ENCODE data around the gene BTG1.

DNA sequence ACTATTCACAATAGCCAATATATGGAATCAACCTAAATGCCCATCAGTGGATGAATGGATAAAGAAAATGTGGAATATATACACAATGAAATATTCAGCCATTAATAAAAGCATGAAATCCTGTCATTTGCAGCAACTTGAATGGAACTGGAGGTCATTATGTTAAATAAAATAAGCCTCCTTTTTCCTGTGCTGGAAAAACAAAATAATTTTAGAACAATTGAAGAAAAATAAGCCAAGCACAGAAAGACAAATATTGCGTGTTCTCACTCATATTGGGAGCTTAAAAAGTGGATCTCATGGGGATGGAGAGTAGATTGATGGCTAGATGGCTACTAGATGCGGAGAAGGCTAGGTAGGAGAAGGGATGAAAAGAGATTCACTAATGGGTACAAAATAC lies 6.3 kb upstream of the BTG1 start:
- TF ChIP-seq, protein P1, sequence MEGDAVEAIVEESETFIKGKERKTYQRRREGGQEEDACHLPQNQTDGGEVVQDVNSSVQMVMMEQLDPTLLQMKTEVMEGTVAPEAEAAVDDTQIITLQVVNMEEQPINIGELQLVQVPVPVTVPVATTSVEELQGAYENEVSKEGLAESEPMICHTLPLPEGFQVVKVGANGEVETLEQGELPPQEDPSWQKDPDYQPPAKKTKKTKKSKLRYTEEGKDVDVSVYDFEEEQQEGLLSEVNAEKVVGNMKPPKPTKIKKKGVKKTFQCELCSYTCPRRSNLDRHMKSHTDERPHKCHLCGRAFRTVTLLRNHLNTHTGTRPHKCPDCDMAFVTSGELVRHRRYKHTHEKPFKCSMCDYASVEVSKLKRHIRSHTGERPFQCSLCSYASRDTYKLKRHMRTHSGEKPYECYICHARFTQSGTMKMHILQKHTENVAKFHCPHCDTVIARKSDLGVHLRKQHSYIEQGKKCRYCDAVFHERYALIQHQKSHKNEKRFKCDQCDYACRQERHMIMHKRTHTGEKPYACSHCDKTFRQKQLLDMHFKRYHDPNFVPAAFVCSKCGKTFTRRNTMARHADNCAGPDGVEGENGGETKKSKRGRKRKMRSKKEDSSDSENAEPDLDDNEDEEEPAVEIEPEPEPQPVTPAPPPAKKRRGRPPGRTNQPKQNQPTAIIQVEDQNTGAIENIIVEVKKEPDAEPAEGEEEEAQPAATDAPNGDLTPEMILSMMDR (IDR thresholded peaks at IDR 0.05 in 8 of 11, conservative IDR thresholded peaks at IDR 0.05 in 3 of 11) = no peak
- TF ChIP-seq POLR2AphosphoS5 (IDR thresholded peaks at IDR 0.05) = no peak
- TF ChIP-seq POLR2A (IDR thresholded peaks at IDR 0.05) = no peak
